ENCODE measurements around the gene HOXA3.

The HOXA3 gene

DNA sequence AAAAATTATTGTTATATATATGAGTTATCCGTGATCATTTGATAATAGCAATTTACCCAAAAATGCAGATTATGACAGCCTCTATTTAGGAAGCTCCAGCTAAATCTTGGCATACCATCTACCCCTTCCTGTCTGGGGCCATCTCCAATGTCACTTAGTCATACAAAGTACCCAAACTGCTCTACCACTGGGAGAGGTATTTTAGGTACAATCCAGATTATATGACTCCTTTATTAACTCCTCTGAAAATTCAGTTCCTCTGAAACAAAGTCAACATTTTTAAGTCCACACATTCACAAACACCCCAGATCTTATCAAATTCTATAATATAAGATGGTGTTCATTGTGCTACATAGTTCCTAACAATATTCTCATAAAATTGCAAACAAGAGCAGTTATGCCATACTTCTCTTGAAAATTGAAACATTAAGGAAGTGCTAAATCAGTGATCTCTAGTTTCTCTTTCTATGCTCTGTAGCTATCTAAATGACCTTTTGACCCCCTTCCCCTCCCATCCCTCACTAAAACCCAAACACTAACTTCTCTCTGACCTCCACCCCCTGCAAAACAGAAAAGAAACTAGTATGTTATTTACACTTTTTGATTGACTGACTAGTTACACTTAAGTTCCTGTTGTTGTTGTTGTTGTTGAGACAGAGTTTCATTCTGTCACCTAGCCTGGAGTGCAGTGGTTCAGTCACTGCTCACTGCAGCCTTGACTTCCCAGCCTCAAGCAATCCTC lies 73.0 kb downstream of the HOXA3 start:
- no peak overlapping the region for H3K4me3 ChIP-seq (ENCODE audit: low read length)

DNA sequence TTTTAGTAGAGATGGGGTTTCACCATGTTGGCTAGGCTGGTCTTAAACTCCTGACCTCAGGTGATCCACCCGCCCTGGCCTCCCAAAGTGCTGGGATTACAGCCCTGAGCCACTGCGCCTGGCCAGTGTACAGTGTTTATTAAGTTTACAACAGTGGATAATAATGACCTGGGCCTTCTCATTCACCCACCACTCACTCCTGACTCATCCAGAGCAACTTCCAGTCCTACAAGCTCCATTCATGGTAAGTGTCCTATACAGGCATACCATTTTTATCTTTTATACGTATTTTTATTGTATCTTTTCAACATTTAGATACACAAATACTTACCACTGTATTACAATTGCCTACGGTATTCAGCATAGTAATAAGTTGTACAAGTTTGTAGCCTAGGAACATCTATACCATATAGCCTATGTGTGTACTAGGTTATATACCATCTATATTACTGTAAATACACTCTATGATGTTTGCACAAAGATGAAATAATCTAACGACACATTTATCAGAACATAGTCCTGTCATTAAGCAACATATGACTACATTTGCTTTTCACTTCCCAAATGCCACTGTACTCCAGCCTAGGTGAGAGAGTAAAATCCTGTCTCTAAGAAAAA lies 73.7 kb downstream of the HOXA3 start:
- TF ChIP-seq, protein P1, sequence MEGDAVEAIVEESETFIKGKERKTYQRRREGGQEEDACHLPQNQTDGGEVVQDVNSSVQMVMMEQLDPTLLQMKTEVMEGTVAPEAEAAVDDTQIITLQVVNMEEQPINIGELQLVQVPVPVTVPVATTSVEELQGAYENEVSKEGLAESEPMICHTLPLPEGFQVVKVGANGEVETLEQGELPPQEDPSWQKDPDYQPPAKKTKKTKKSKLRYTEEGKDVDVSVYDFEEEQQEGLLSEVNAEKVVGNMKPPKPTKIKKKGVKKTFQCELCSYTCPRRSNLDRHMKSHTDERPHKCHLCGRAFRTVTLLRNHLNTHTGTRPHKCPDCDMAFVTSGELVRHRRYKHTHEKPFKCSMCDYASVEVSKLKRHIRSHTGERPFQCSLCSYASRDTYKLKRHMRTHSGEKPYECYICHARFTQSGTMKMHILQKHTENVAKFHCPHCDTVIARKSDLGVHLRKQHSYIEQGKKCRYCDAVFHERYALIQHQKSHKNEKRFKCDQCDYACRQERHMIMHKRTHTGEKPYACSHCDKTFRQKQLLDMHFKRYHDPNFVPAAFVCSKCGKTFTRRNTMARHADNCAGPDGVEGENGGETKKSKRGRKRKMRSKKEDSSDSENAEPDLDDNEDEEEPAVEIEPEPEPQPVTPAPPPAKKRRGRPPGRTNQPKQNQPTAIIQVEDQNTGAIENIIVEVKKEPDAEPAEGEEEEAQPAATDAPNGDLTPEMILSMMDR (IDR thresholded peaks at IDR 0.05; ENCODE audit: low read depth, low read length, poor library complexity, severe bottlenecking) = no peak
- no peak for TF ChIP-seq EZH2phosphoT487 (IDR thresholded peaks at IDR 0.05; ENCODE audit: borderline replicate concordance, low read length)
- no peaks in the 10 kb centered on the region for H3K79me2 ChIP-seq (ENCODE audit: control insufficient read depth, low read length)
- H3K27me3 ChIP-seq (ENCODE audit: control insufficient read depth, low read length) = no peaks in the 10 kb centered on the region
- no peaks in the 10 kb centered on the region for H3F3A ChIP-seq (ENCODE audit: control insufficient read depth, insufficient read depth)
- no peaks in the 10 kb centered on the region for H3K9me3 ChIP-seq (ENCODE audit: control insufficient read depth, insufficient read depth, low read length)
- H3K4me3 ChIP-seq (ENCODE audit: low read length) = no peak overlapping the region
- H3K36me3 ChIP-seq (ENCODE audit: control insufficient read depth, low read length) = no peaks in the 10 kb centered on the region
- no peaks in the 10 kb centered on the region for H3K4me1 ChIP-seq (ENCODE audit: control insufficient read depth, low read length)
- H4K20me1 ChIP-seq (ENCODE audit: control insufficient read depth, insufficient read depth, low read depth, low read length) = no peaks in the 10 kb centered on the region
- no peaks in the 10 kb centered on the region for H3K9me2 ChIP-seq (replicated peaks; ENCODE audit: control insufficient read depth, low read length)
- no peak overlapping the region for H3K4me2 ChIP-seq (ENCODE audit: low read length)
- no peak overlapping the region for H3K27ac ChIP-seq (ENCODE audit: low read depth, low read length)

More for the DNA sequence above, 73.0 kb downstream of the HOXA3 start:
- Histone ChIP-seq H3K36me3 (ENCODE audit: control insufficient read depth, low read length) (no peaks in the 10 kb centered on the region), H3K9me3 (ENCODE audit: control insufficient read depth, insufficient read depth, low read length) (no peaks in the 10 kb centered on the region), H3K9me2 (replicated peaks; ENCODE audit: control insufficient read depth, low read length) (no peaks in the 10 kb centered on the region), H3K4me2 (ENCODE audit: low read length) (no peak overlapping the region), H3K27me3 (ENCODE audit: control insufficient read depth, low read length) (no peaks in the 10 kb centered on the region), H3K4me1 (ENCODE audit: control insufficient read depth, low read length) (no peaks in the 10 kb centered on the region), H3K27ac (ENCODE audit: low read depth, low read length) (no peak overlapping the region), H3K79me2 (ENCODE audit: control insufficient read depth, low read length) (no peaks in the 10 kb centered on the region), H4K20me1 (ENCODE audit: control insufficient read depth, insufficient read depth, low read depth, low read length) (no peaks in the 10 kb centered on the region), H3F3A (ENCODE audit: control insufficient read depth, insufficient read depth) (no peaks in the 10 kb centered on the region)
- TF ChIP-seq, protein P1 (IDR thresholded peaks at IDR 0.05; ENCODE audit: low read depth, low read length, poor library complexity, severe bottlenecking) = no peak
- TF ChIP-seq EZH2phosphoT487 (IDR thresholded peaks at IDR 0.05; ENCODE audit: borderline replicate concordance, low read length) = no peak

DNA sequence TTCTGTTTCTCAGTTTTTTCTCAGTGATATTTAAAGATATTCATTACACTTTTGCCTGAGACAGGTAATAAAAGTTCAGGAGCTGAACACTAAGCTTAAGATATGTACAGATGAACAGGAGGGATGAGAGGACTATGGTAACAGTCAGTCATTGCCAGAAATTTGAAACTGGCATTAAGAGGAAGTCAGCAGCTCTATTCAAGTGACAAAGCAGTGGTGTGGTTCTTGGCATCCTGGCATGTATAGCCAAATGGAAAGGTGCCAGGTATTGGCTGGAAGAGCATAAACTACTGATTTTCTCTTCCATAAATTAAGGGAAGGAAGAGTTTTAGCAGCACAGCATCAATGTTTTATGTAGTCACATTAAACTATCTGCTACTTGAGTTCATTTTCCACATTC lies 79.3 kb downstream of the HOXA3 start:
- no peaks in the 10 kb centered on the region for H3K9me3 ChIP-seq (ENCODE audit: control insufficient read depth, insufficient read depth, low read length)
- no peaks in the 10 kb centered on the region for H4K20me1 ChIP-seq (ENCODE audit: control insufficient read depth, insufficient read depth, low read depth, low read length)
- H3K36me3 ChIP-seq (ENCODE audit: control insufficient read depth, low read length) = no peaks in the 10 kb centered on the region
- H3K4me1 ChIP-seq (ENCODE audit: control insufficient read depth, low read length) = no peaks in the 10 kb centered on the region
- H3K9me2 ChIP-seq (replicated peaks; ENCODE audit: control insufficient read depth, low read length) = no peaks in the 10 kb centered on the region
- H3K27me3 ChIP-seq (ENCODE audit: control insufficient read depth, low read length) = peaks cover 8% of the 10 kb centered on the region; the same call in 1 of the 2 replicates
- H3K4me3 ChIP-seq (ENCODE audit: low read length) = no peak overlapping the region
- H3K79me2 ChIP-seq (ENCODE audit: control insufficient read depth, low read length) = no peaks in the 10 kb centered on the region
- no peak overlapping the region for H3K4me2 ChIP-seq (ENCODE audit: low read length)
- no peak overlapping the region for H3K27ac ChIP-seq (ENCODE audit: low read depth, low read length)
- TF ChIP-seq EZH2phosphoT487 (IDR thresholded peaks at IDR 0.05; ENCODE audit: borderline replicate concordance, low read length) = no peak
- TF ChIP-seq, protein P1 (IDR thresholded peaks at IDR 0.05; ENCODE audit: low read depth, low read length, poor library complexity, severe bottlenecking) = no peak
- no peaks in the 10 kb centered on the region for H3F3A ChIP-seq (ENCODE audit: control insufficient read depth, insufficient read depth)

Measured in DOHH2 (cell line).